Osteoblast (primary cell): ENCODE results near the gene ORM2. TPM values are rescaled to one million over a fixed set of nuclear protein-coding genes. Genes with fewer than 3 reads are reported as not detected.
"Not testable (repeated sequence)": the region's sequence is repeated elsewhere in the genome, so short reads cannot be mapped to it uniquely, and the experiment has no call there.

ENCODE experiments used
- DNase-seq: peaks from one replicate; pipeline ENCODE4 v3.0.0; 2011; ENCODE audit warnings: low spot score, mixed read lengths; ENCODE audit not compliant: insufficient read length; ENCODE audit errors: missing footprints
- H2AFZ ChIP-seq: 2 replicates; pipeline ENCODE4 v1.6.0; 2011; ENCODE audit warnings: mild to moderate bottlenecking, low read length
- H3K27ac ChIP-seq: 2 replicates; pipeline ENCODE4 v1.5.1; 2011; ENCODE audit warnings: mild to moderate bottlenecking, low read depth, low read length, moderate library complexity
- H3K27me3 ChIP-seq: 2 replicates; pipeline ENCODE4 v1.6.0; 2012; ENCODE audit warnings: mild to moderate bottlenecking, control low read depth, inconsistent platforms, low read length, moderate library complexity; ENCODE audit not compliant: insufficient read depth
- H3K36me3 ChIP-seq: 2 replicates; pipeline ENCODE4 v1.5.1; 2011; ENCODE audit warnings: mild to moderate bottlenecking, low read length, control low read depth, moderate library complexity; ENCODE audit not compliant: insufficient read depth
- H3K4me1 ChIP-seq: 2 replicates; pipeline ENCODE4 v1.5.1; 2011; ENCODE audit warnings: mild to moderate bottlenecking, low read length, control low read depth, moderate library complexity; ENCODE audit not compliant: insufficient read depth
- H3K4me2 ChIP-seq: 2 replicates; pipeline ENCODE4 v1.6.0; 2011; ENCODE audit warnings: mild to moderate bottlenecking, low read length; ENCODE audit not compliant: insufficient read depth
- H3K4me3 ChIP-seq: fragments of 200-600 bp; sonication (generic); 3 replicates; pipeline ENCODE4 v1.5.1; 2012; ENCODE audit warnings: mild to moderate bottlenecking, low read length, inconsistent platforms; ENCODE audit not compliant: insufficient read depth
- H3K79me2 ChIP-seq: 2 replicates; pipeline ENCODE4 v1.6.0; 2012; ENCODE audit warnings: mild to moderate bottlenecking, low read length, control low read depth, inconsistent platforms; ENCODE audit not compliant: insufficient read depth
- H3K9me3 ChIP-seq: 2 replicates; pipeline ENCODE4 v1.5.1; 2011; ENCODE audit warnings: low read depth, low read length, control low read depth
- H4K20me1 ChIP-seq: 2 replicates; pipeline ENCODE4 v1.6.0; 2012; ENCODE audit warnings: mild to moderate bottlenecking, low read length, control low read depth; ENCODE audit not compliant: insufficient read depth
- CTCF ChIP-seq: IDR thresholded peaks from 2 replicates; pipeline ENCODE4 v1.5.1; 2011; ENCODE audit warnings: mild to moderate bottlenecking, low read depth, low read length, moderate library complexity; ENCODE audit errors: extremely low read depth
- total RNA-seq: library from RNA; depleted of rRNA; stranded (reverse); fragments of >200 nt; gene quantifications from 2 replicates; pipeline ENCODE4 v1.2.3, GENCODE V29; 2012

Gene ORM2
- total RNA-seq = not detected in 2 replicates

- not testable (repeated sequence) for H2AFZ ChIP-seq, H3K79me2 ChIP-seq, DNase-seq, H3K27ac ChIP-seq, H4K20me1 ChIP-seq, H3K4me2 ChIP-seq, H3K4me1 ChIP-seq, H3K4me3 ChIP-seq, H3K27me3 ChIP-seq, H3K9me3 ChIP-seq, H3K36me3 ChIP-seq
Observed at GRCh38 chr9:114329625-114330022, at the start of gene ORM2. TSS of gene ORM2 (plus strand) at chr9:114329869. CDS start at chr9:114329905, 36 bp downstream.

GRCh38 chr9:114280636-114281472, 48.8 kb upstream of the ORM2 start:
- TF ChIP-seq CTCF = no peak
- Histone ChIP-seq H3K27me3 (no peaks in the 10 kb centered on the region), H2AFZ (no peak overlapping the region), H3K79me2 (no peaks in the 10 kb centered on the region), H3K36me3 (no peaks in the 10 kb centered on the region), H4K20me1 (peaks cover 6% of the 10 kb centered on the region), H3K27ac (no peak overlapping the region), H3K4me3 (no peak overlapping the region), H3K4me1 (peaks cover 49% of the 10 kb centered on the region), H3K4me2 (no peak overlapping the region), H3K9me3 (no peaks in the 10 kb centered on the region)
- peak; percentile 15 for DNase-seq

GRCh38 chr9:114281473-114282103, 48.1 kb upstream of the ORM2 start:
- H3K4me1 ChIP-seq = peaks cover 52% of the 10 kb centered on the region

GRCh38 chr9:114282104-114282485, 47.6 kb upstream of the ORM2 start:
- Histone ChIP-seq H2AFZ (no peak overlapping the region), H4K20me1 (peaks cover 1% of the 10 kb centered on the region), H3K36me3 (no peaks in the 10 kb centered on the region), H3K27ac (no peak overlapping the region), H3K27me3 (no peaks in the 10 kb centered on the region), H3K79me2 (no peaks in the 10 kb centered on the region), H3K9me3 (no peaks in the 10 kb centered on the region), H3K4me2 (no peak overlapping the region), H3K4me1 (peaks cover 47% of the 10 kb centered on the region), H3K4me3 (no peak overlapping the region)
- no peak for TF ChIP-seq CTCF
- peak; percentile 14 for DNase-seq

More at GRCh38 chr9:114281473-114282103, 48.1 kb upstream of the ORM2 start:
- no peaks in the 10 kb centered on the region for H3K36me3 ChIP-seq
- no peaks in the 10 kb centered on the region for H3K27me3 ChIP-seq
- DNase-seq = peak; percentile 35
- no peaks in the 10 kb centered on the region for H3K9me3 ChIP-seq
- no peak overlapping the region for H3K27ac ChIP-seq
- no peak overlapping the region for H3K4me3 ChIP-seq
- H3K4me2 ChIP-seq = no peak overlapping the region
- TF ChIP-seq CTCF = no peak
- H4K20me1 ChIP-seq = peaks cover 6% of the 10 kb centered on the region
- no peak overlapping the region for H2AFZ ChIP-seq
- H3K79me2 ChIP-seq = no peaks in the 10 kb centered on the region
